Measurements from ENCODE around the gene ZCCHC17.

- TF ChIP-seq POLR2A (IDR thresholded peaks at IDR 0.05; ENCODE audit: low read length) = no peak
- TF ChIP-seq GATA1 (IDR thresholded peaks at IDR 0.05; ENCODE audit: low read depth, low read length) = no peak
Measured at GRCh38 chr1:31368611-31369107, 71.8 kb downstream of the ZCCHC17 start.

Data from erythroblast (primary cell).